ENCODE measurements around the gene WNT1.

- TF ChIP-seq CTCF (IDR thresholded peaks at IDR 0.05; ENCODE audit: low read depth, low read length, poor library complexity, severe bottlenecking) (no peak), EZH2phosphoT487 (IDR thresholded peaks at IDR 0.05; ENCODE audit: borderline replicate concordance, low read length) (no peak)
Observed at GRCh38 chr12:49017891-49018260, 39.8 kb downstream of the WNT1 start.

All from DOHH2 (cell line).